ENCODE results near the gene SEC61B. TPM values are rescaled to one million over a fixed set of nuclear protein-coding genes. Genes with fewer than 3 reads are reported as not detected.

Gene SEC61B
- total RNA-seq, 1 donor from 2014 or later, result 62.9 TPM

GRCh38 chr9:99269416-99269815 is 47.3 kb downstream of the SEC61B start:
- DNase-seq (ENCODE audit: low read depth) (peak; percentile 35), FAIRE-seq (no peak)
- TF ChIP-seq CTCF (IDR thresholded peaks at IDR 0.05; ENCODE audit: insufficient read depth, low read length, severe bottlenecking), result no peak
- Histone ChIP-seq H3K27me3 (ENCODE audit: control insufficient read depth, insufficient read depth, low read length) (no peaks in the 10 kb centered on the region), H3K4me3 (ENCODE audit: low read depth, low read length) (no peak overlapping the region), H3K36me3 (ENCODE audit: control insufficient read depth, insufficient read depth, low read length) (no peaks in the 10 kb centered on the region)

GRCh38 chr9:99270491-99270890 is 48.4 kb downstream of the SEC61B start:
- no peak for TF ChIP-seq CTCF (IDR thresholded peaks at IDR 0.05; ENCODE audit: insufficient read depth, low read length, severe bottlenecking)
- Histone ChIP-seq H3K4me3 (ENCODE audit: low read depth, low read length) (no peak overlapping the region), H3K27me3 (ENCODE audit: control insufficient read depth, insufficient read depth, low read length) (no peaks in the 10 kb centered on the region), H3K36me3 (ENCODE audit: control insufficient read depth, insufficient read depth, low read length) (no peaks in the 10 kb centered on the region)
- FAIRE-seq (no peak), DNase-seq (ENCODE audit: low read depth) (no peak)

- Histone ChIP-seq H3K27me3 (ENCODE audit: control insufficient read depth, insufficient read depth, low read length) (no peaks in the 10 kb centered on the region), H3K36me3 (ENCODE audit: control insufficient read depth, insufficient read depth, low read length) (no peaks in the 10 kb centered on the region), H3K4me3 (ENCODE audit: low read depth, low read length) (no peak overlapping the region)
- TF ChIP-seq CTCF (IDR thresholded peaks at IDR 0.05; ENCODE audit: insufficient read depth, low read length, severe bottlenecking), result no peak
- DNase-seq (ENCODE audit: low read depth) (no peak), FAIRE-seq (no peak)
These were observed 50.8 kb downstream of the SEC61B start for GRCh38 chr9:99272836-99273235.

- H3K36me3 ChIP-seq (ENCODE audit: control insufficient read depth, insufficient read depth, low read length), result no peaks in the 10 kb centered on the region
- H3K27me3 ChIP-seq (ENCODE audit: control insufficient read depth, insufficient read depth, low read length), result no peaks in the 10 kb centered on the region
- no peak for TF ChIP-seq CTCF (IDR thresholded peaks at IDR 0.05; ENCODE audit: insufficient read depth, low read length, severe bottlenecking)
- DNase-seq (ENCODE audit: low read depth) (no peak), FAIRE-seq (no peak)
- H3K4me3 ChIP-seq (ENCODE audit: low read depth, low read length), result no peak overlapping the region
These were observed 51.9 kb downstream of the SEC61B start for GRCh38 chr9:99274016-99274415.

GRCh38 chr9:99274495-99274894 is 52.4 kb downstream of the SEC61B start:
- no peaks in the 10 kb centered on the region for H3K27me3 ChIP-seq (ENCODE audit: control insufficient read depth, insufficient read depth, low read length)
- no peak for TF ChIP-seq CTCF (IDR thresholded peaks at IDR 0.05; ENCODE audit: insufficient read depth, low read length, severe bottlenecking)
- DNase-seq (ENCODE audit: low read depth) (no peak), FAIRE-seq (no peak)
- H3K4me3 ChIP-seq (ENCODE audit: low read depth, low read length), result no peak overlapping the region
- H3K36me3 ChIP-seq (ENCODE audit: control insufficient read depth, insufficient read depth, low read length), result no peaks in the 10 kb centered on the region

Other genes starting within 250 kb of the SEC61B start
- 58.9 and 110 TPM in 2 replicates for gene TGFBR1, start 117.2 kb upstream of the SEC61B start, total RNA-seq
- gene ALG2, start 340 bp upstream of the SEC61B start, total RNA-seq, result 33.2 and 55.0 TPM in 2 replicates

Measured in bronchial epithelial cell (primary cell).